A673 (cell line): ENCODE results near the gene SNED1.

Source experiments
- CTCF ChIP-seq: fragments of 300-800, 200-600 bp; sonication (generic); conservative IDR thresholded peaks from 2 replicates; pipeline ENCODE4 v1.5.1; 2017; ENCODE audit warnings: low read depth, mild to moderate bottlenecking, antibody characterized with exemption, low read length, moderate library complexity, mixed read lengths
- EZH2 ChIP-seq: fragments of 200-600 bp; sonication (generic); IDR thresholded peaks from 2 replicates; pipeline ENCODE4 v1.6.1; 2017; ENCODE audit warnings: borderline replicate concordance, low read depth, mild to moderate bottlenecking, mixed read lengths, antibody characterized with exemption, low read length; ENCODE audit not compliant: poor library complexity, severe bottlenecking

GRCh38 chr2:241001413-241002274 is 3.2 kb downstream of the SNED1 start:
- TF ChIP-seq CTCF: no peak
- no peak for TF ChIP-seq EZH2
